Measurements from ENCODE around the gene NPY5R.
A peak's percentile ranks its signal among the peaks of the same experiment; 100 is the strongest.

Gene NPY5R

DNA sequence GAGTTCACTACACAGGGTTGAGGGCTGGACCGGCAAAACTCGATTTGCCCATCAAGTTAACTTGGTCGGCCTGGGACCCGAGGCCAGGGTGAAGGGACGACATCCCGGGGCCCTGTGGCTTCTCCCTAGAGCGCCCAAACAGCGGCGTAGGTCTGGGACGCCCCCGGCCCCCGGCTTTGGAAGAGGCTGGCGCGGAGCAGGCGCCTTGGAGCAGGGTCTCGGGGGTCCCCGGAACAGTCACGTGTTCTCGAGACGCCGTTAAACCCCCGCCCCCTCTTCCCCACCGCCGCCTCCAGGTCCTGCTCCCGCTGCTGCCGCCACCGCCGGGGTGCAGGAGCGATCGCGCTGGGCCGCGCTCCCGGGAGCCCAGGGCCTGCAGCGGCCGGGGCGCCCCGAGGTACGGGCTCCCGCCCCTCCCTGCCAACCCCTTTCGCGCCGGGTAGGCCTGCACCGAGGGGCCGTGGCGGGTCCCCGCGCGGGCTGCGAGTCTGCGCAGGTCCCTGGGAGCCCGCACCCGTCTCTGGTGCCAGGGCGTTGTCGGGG lies at the start of gene NPY5R:
Gene NPY5R, plus strand, starts transcription at position 289 of the 543 bp plus-strand sequence. CDS start 6,382 bp downstream, outside the sequence.
- peak; percentile 33 for DNase-seq

DNA sequence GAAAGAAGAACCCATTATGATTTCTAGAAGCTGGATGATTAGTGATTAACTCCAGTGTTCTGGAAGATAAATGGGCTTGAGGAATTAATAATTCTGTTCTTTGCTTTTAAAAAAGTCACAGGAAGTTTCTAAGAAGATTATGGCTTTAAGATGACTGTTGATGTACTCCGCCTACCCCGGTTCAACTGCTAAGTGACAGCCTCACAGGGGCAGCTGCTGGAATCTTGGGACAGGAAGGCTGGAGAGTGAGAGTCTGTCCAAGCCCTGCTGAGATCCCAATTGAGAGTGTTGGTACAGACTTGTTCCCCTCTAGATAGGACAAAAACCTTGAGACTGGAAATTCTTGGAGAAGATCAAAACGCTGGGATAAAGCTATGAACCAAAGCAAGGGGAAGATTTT lies 48.6 kb upstream of the NPY5R start:
- DNase-seq, result peak; percentile 8

DNA sequence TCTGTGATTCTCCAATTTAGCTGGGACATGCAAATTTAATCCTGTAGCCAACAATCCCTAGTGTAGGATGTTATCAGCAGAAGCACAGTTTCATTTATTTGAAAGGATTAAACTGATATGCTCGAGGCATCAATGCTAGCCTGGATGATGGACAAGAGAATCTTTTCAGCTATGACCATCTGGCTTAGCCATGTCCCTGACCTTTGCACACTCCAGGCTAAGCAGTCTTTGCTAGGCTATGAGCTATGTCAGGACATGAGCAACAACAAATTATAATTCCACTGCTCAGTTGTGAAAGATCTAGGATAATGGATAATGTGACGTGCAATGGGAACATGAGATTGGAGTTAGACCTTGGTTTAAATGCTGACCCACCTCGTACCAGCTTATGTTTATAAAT lies 43.2 kb upstream of the NPY5R start:
- DNase-seq, result no peak

DNA sequence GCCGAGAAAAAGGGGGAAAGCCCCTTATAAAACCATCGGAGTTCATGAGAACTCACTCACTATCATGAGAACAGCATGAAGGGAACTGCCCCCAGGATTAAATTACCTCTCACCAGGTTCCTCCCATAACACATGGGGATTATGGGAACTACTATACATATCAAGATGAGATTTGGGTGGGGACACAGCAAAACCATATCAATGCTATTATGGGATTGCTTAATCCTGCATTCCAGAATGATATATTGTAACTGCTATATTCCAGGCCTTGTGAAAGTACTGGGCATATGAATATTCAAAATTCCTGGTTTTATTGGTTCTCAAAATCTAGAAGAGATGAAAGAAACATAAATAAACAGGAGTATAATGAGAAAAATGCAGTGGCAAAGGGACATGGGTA lies 40.6 kb upstream of the NPY5R start:
- DNase-seq, result no peak

DNA sequence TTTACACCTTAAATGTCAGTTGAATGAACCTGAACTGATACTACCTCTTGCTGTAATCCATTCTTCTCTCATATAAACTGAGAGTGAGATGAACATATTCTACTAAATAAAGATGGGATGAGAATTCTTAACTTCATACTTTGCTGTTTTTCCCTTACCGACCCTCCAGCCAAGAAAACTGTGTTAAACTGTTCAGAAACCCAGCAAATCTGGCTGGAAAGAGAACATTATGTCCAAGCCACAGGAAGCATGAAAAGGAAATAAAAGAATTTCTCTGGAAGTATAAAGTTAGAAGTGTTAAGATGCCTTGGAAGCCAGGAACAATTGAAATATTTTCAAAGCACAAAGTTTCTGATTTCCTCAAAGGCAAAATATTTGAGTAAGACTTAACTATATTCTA lies 34.2 kb upstream of the NPY5R start:
- DNase-seq, result no peak

DNA sequence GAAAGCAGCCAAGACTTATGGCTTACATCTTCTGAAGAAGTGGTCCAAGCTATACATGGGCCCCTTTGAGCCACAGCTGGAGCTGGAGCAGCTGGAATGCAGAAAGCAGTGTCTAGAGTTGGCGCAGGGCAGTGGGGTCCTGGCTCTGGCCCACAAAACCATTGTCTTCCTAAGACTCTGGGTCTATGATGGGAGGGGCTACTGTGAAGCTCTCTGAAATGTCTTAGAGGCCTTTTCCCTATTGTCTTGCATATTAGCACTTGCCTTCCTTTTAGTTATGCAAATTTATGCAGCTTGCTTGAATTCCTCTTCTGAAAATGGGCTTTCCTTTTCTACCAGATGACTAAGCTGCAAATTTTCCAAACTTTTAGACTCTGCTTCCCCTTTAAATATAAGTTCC lies 26.6 kb upstream of the NPY5R start:
- DNase-seq, result no peak

DNA sequence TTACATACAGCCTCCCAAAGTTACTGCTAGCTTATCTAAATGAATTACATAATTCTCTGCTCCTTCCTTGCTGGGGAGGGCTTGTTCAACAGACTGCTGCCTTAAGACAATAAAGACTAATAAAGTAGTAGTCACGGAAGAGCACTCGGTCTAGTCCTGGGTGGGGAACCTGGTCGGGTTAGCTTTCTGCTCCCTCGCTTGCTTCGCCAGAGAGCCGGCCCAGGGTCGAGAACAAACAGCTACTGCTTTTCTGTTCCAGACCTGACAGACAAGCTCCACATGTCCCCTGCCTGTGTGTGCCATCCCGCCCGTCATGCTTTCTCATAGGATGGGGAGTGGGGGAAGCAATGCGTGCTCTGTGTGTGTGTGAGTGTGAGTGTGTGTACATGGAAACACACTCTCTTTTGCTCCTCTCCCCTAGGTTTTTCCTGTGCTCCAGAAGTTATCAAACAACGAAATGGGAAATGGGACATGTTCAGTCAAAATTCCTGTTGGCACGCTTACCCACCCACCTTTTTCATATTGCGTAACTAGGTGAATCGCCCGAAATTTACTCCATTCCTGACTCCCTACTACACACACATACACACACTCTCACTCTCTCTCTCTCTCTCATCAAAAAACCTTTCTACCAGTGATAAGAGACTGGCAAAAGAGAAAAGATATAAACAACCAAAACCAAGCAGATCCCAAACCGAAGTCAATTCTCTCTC lies 12.6 kb upstream of the NPY5R start:
- DNase-seq, result no peak

DNA sequence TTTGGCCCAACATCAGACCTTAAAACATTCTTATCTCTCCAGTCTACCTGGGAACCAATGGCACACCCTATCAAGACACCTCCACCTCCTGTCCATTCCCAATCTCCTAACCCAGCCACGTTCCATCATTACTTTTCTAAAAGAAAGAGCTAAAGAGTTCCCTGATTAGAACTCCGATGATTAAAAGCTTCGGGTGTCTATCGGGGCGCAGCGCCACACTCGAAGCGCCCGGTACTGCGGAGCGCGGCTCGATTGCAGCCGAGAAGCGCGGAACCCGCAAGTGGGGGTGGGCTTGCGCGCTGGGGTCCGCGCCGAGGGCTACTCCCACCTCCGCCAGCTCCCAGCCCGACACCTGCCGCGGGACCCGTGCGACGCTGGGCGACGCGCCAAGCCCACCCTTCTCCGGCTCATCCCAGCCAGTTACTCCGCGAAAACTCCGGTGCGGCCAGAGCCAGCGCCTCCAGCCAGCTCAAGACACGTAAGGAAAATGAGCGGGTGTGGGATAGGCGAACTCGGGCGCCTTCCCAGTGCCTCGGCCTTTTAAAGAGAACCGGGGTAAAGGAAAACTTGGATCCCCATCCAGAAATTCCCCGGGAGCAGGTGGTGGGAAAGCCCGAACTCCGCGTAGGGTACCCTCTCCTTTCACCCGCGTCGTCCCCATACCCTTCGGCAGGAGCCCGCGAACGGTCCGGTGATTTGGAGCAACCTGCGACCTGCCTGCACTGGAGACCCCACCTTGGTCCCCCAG lies 11.9 kb upstream of the NPY5R start:
- DNase-seq, result peak; percentile 30

DNA sequence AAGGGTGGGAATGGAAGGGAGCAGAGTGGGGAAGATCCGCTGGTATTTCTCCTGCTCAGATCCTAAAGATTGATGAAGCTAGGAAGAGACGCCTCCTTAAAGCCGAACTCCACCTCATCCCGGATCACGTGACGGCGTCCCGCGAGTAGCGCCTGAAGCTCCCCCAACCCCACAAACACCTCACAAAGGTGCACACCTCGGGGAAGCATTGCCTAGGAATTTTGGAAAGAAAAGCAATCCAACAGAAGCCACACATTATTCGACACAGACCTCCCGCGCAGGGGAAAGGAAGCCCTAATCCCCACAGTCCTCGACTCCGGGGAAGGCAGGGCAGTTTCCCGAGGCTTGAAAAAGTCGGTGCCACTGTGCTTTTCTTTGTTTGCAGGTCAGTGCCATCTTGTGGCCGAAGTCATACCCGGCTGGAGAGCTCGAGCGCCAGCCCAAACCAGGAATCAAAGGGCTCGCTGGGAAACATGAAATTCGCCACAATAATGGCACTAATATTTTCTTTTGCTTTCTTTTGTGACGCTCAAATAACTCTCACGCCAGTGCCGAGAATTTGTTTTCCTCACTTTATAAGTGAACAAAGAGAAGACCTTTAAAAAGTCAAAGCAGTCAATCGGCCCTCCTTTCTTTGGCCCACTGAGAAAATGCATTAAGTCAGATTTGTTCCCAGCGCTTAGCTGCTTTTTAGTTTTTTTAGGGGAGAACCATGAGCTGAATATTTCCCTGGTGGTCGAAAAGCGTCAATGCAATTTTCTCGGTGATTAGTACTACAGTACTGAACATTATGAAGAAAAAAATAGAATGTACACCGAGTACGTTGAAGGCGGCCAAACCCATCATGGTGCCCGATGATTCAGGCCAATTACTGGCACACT lies 10.9 kb upstream of the NPY5R start, which contains the start of gene NPY1R:
Gene NPY1R, minus strand, starts transcription at position 71 of the 881 bp plus-strand sequence. CDS start 6,042 bp downstream, outside the sequence.
- peak; percentile 82 for DNase-seq

DNA sequence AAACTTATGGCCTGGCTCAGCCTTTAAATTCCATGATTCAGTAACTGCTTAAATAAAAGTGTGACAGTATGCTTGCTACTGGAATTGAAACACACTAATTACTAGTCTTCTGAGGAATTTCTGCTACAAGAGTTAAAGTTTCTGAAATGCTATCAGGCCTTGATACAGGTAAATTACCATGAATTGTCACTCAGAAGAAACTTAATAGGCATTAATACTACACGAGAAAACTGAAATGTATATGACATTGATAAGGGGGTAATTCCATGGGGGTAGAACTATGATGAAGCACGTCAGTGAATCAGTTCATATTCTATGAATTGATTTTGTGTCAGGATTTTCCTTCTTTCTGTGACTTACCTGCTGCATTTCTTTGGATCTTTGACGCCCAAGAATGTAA lies 8.3 kb upstream of the NPY5R start:
- no peak for DNase-seq

DNA sequence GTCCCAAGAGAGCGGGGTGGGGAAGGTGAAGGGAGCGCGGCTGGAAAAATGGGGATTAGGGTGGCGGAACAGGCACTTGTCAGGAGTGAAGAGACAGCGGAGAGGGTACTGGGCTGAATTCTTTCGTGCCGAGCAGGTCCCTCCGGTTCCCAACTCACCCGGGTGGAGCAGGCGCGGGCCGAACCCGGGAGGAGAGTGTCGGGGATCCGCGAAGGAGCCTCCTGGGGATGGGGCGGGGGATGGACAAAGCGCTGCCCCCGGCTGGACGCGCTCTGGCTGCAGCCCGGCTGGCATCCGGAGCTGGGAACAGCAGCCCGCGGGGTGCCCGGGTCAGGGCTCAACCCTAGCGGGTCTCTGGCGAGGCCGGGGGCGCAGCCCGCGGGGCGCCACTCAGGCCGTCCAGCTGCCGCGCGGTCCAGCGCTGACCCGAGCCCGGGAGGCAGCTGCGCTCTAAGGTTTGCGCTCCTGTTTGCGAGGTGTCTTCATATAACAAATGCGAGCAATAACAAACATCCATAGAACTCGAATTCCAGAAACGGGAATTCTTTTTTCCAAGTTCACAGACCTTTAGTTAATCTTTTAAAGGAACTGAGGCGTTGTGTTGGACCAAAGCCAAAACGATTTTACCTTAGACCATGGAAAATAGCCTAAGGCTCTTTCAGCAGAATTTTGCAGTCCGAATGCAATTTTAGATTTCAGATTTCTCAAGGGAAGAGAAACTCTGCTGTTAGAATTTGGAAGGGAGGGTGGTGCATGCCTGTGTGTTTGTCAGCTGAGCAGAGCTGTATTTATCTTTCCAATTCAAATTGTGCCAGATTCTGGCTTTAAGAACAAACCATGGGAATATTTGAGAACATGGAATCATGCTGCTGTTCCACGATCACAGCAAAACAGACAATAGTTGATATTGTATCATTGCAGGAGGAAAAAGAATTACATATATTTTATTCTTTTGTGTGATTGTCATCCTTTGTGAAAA lies 744 bp downstream of the NPY5R start:
- peak; percentile 33 for DNase-seq

DNA sequence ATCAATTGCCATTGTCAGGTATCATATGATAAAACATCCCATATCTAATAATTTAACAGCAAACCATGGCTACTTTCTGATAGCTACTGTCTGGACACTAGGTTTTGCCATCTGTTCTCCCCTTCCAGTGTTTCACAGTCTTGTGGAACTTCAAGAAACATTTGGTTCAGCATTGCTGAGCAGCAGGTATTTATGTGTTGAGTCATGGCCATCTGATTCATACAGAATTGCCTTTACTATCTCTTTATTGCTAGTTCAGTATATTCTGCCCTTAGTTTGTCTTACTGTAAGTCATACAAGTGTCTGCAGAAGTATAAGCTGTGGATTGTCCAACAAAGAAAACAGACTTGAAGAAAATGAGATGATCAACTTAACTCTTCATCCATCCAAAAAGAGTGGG lies 7.0 kb downstream of the NPY5R start:
- DNase-seq, result no peak

DNA sequence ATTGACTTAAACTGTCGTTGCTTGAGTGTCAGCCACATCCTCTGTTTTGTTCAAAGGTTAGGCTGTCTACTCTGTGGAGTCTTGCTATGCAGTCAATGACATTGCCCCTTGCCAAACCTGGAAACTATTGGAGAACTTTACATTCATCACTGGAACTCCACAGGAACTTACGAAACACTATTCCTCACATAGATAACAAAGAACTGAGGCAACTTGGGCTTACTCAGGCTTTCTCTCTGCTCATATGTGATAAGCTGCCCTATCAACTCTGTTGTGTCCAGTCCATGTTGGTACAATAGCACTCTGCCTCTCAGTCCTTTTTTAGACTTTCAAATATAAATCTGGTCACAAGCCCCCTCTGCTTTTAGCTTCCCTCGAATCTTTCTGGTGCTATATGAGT lies 9.4 kb downstream of the NPY5R start:
- DNase-seq, result no peak

DNA sequence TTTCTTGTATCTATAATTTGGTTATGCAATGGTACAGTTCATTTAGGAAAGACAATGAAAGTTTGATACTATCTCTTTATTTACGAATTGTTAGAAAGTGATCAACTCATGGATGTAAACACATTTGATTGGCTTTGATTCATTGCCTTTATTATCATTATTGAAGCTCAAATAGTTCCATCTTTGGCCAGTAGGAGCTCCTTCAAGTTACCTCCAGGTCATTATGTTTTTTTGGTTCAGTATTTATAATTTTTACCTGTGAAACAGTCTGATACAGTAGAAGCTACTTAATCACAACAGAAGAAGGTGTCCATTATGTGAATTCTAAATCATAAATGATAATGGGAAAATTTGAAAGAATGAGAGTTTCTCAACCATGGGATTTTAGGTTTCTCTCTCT lies 12.4 kb downstream of the NPY5R start:
- DNase-seq, result no peak

DNA sequence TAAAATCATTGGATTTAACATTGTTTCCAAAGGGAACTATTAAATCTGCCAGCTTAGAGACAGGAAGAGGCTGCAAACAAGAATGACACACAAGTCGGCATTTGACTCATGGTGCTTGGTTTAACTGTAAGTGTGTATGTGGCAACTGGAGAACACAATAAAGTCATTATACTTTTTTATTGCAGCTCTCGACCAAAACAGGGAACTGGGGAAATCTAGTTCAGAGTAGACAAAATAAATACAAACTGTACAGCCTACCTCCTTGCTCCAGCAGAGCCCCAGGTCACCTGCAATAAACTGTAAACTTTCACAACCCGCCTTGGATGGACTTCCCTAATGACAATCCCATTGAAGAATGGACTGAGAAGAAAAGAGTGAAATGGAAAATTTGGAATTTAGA lies 24.0 kb downstream of the NPY5R start:
- DNase-seq, result no peak

DNA sequence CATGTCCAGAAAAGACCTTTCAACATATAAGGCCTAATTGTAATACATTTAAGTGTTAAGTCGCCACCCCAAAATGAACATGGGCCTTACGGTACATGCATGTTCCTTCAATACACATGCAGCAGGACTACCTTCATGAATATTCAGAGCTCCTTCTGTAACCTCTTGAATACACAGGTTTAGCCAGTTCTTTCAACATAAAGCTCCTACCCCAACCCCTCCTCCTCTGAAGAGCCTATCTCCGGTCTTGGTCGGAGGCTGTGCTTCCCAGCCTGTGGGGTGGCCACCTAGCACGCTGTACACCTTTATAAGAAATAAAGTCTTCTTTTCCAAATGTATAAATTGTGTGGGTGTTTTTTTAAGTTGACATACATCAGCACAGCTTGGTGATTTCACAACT lies 28.3 kb downstream of the NPY5R start:
- DNase-seq, result no peak

DNA sequence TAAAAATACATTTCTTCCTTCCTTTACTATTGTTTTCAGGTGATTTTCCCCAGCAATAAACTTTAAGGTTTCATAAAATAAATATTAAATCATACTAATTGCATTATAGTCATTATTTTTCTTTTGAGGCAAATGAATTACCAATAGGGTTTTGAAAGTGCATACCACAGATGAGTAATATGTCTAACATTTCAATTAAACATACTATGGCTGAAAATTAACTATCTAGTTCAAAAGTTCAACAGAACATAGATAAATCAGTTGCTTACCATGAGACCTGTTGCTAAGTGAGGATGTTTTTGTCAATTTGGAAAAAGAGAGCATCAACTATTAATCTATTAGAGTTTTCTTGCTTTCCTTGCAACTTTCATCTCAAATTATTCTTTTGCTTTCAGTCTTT lies 35.0 kb downstream of the NPY5R start:
- DNase-seq, result no peak

DNA sequence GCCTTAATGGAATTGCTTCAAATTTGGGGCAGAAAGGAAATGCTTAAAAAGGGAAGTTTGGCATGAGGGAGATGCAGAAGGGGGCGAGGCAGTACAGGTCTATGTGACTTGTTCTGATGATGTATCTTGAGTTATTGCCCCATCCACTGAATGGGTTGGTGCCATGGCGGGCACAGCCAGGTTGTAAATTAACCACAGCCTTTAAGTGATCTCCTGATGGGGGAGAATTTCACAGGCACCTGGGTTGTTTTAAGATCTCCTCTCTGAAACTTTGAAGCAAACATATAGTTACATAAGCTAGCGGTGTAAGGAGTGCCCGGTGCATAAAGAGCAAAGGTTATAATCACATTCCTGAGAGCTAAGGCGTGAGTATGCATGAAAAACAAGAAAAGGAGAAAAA lies 37.0 kb downstream of the NPY5R start:
- DNase-seq, result no peak

DNA sequence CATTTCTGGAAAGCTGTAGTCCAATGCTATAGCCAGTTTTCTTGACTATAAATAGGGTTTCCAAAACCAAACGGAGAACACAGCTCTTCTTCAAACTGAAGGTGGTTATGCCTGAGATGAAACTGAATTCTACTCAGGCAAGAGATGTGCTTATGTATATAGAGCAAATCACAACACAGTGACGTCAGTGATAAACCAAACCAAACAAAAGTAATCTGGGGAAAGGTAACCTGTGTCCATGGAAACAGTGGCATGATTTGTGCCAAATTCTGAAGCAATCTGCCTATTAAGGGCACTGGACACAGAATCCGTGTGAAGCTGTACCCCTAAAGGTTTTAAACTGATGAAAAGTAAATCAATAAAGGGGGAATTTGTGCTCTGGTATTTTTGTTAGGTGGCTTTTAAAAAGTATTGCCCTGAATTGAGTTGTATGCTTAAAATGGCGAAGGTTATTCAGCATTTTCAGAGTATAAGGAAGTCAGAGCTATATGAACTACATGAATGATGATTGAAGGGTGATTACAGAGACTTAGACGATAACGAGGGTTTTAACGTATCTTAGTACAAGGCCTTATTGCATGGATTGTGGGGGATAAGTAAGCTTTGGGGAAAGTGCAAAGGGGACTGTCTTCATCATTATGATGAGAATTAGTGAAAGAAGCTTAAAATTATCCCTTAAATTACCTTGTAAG lies 38.6 kb downstream of the NPY5R start:
- DNase-seq, result peak; percentile 20

DNA sequence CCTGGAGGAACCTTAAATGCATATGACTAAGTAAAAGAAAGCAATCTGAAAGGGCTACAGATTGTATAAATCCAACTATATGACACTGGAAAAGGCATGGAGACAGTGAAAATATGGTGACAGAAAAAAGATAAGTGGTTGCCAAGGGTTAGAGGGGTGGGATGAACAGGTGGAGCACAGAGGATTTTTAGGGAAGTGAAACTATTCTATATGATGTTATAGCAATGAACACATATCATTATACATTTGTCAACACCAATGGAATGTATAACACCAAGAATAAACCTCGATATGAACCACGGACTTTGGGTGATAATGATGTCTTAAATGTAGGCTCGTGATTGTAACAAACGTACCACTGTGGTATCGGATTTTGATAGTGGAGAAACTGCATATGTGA lies 40.7 kb downstream of the NPY5R start:
- DNase-seq, result no peak

DNA sequence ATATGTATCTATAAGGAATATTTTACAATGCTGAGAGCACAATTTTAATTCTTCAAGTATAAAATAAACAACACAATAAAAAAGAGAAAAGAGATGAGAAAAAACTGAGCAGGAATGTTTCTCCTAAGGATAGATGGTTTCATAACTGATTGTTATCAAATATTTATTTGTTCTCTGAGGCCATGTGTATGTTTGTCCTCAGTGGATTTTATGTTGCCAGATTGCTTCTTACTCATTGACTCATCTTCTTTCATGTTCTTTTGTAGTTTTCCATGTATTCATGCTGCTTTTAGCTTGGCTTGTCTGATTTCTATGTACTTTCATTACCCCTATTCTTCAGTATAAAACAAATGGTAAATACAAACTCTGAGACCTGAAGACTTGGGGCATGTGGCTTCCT lies 41.2 kb downstream of the NPY5R start:
- no peak for DNase-seq
